HepG2 (cell line): ENCODE results near the gene TTLL1. TPM values are rescaled to one million over a fixed set of nuclear protein-coding genes. Genes with fewer than 3 reads are reported as not detected.

Experiments used
- E2F2 ChIP-seq: sonication (generic); formaldehyde crosslinking; IDR thresholded peaks from 2 replicates; pipeline ENCODE4 v1.4.0; 2020; ENCODE audit warnings: missing genetic modification reagents, borderline replicate concordance
- EED ChIP-seq: sonication (generic); formaldehyde crosslinking; IDR thresholded peaks from 2 replicates; pipeline ENCODE4 v1.5.0; 2020; ENCODE audit warnings: mild to moderate bottlenecking, missing genetic modification reagents
- ESRRA ChIP-seq: sonication (generic); formaldehyde crosslinking; IDR thresholded peaks from 2 replicates; pipeline ENCODE4 v1.5.1; 2020; ENCODE audit warnings: mild to moderate bottlenecking, low read depth, missing genetic modification reagents
- HNRNPK ChIP-seq: fragments of 200-400 bp; formaldehyde crosslinking; IDR thresholded peaks from 2 replicates; pipeline ENCODE4 v1.6.1; 2018; ENCODE audit warnings: low read length, low read depth, moderate library complexity, mild to moderate bottlenecking; ENCODE audit not compliant: poor library complexity, severe bottlenecking
- JUN ChIP-seq: sonication (generic); formaldehyde crosslinking; IDR thresholded peaks from 2 replicates; pipeline ENCODE4 v1.4.0; 2020; ENCODE audit warnings: mild to moderate bottlenecking, missing genetic modification reagents
- JUND ChIP-seq: sonication (generic); formaldehyde crosslinking; IDR thresholded peaks from 2 replicates; pipeline ENCODE4 v1.8.0; 2022; ENCODE audit warnings: mild to moderate bottlenecking, missing genetic modification reagents
- MIER2 ChIP-seq: IDR thresholded peaks from 2 replicates; pipeline ENCODE4 v1.6.1; 2016; ENCODE audit warnings: missing biosample characterization, missing genetic modification reagents
- PATZ1 ChIP-seq: sonication (generic); formaldehyde crosslinking; IDR thresholded peaks from 2 replicates; pipeline ENCODE4 v1.4.0; 2020; ENCODE audit warnings: missing genetic modification reagents
- PCBP1 ChIP-seq: fragments of 200-400 bp; formaldehyde crosslinking; IDR thresholded peaks from 2 replicates; pipeline ENCODE4 v1.6.1; 2017; ENCODE audit warnings: mild to moderate bottlenecking, low read depth, low read length, borderline replicate concordance
- RARA ChIP-seq: IDR thresholded peaks from 2 replicates; pipeline ENCODE4 v1.6.1; 2016; ENCODE audit warnings: missing genetic modification reagents, missing compliant biosample characterization
- SOX5 ChIP-seq: IDR thresholded peaks from 2 replicates; pipeline ENCODE4 v1.6.1; 2016; ENCODE audit warnings: borderline replicate concordance
- STAT6 ChIP-seq: sonication (generic); formaldehyde crosslinking; IDR thresholded peaks from 2 replicates; pipeline ENCODE4 v1.4.0; 2020; ENCODE audit warnings: missing genetic modification reagents, mild to moderate bottlenecking, borderline replicate concordance
- UBTF ChIP-seq: sonication (generic); formaldehyde crosslinking; IDR thresholded peaks from 2 replicates; pipeline ENCODE4 v1.4.0; 2020; ENCODE audit warnings: mild to moderate bottlenecking, missing genetic modification reagents
- ZNF251 ChIP-seq: sonication (generic); formaldehyde crosslinking; IDR thresholded peaks from 2 replicates; pipeline ENCODE4 v1.9.0; 2021; ENCODE audit warnings: mild to moderate bottlenecking, missing genetic modification reagents
- ZNF382 ChIP-seq: sonication (generic); formaldehyde crosslinking; IDR thresholded peaks from 2 replicates; pipeline ENCODE4 v1.5.0; 2020; ENCODE audit warnings: missing genetic modification reagents, mild to moderate bottlenecking, borderline replicate concordance
- ZNF414 ChIP-seq: sonication (generic); formaldehyde crosslinking; IDR thresholded peaks from 2 replicates; pipeline ENCODE4 v1.5.0; 2020; ENCODE audit warnings: missing genetic modification reagents
- ZNF556 ChIP-seq: sonication (generic); formaldehyde crosslinking; IDR thresholded peaks from 2 replicates; pipeline ENCODE4 v1.4.0; 2020; ENCODE audit warnings: mild to moderate bottlenecking, missing genetic modification reagents, borderline replicate concordance
- polyA plus RNA-seq, 8 experiments: library from polyadenylated mRNA; depleted of rRNA in 3 of 8; stranded (reverse) in 7 of 8; unstranded in 1 of 8; fragments of >200 nt; fragmentation: Illumina TruSeq in 4 of 8; extraction: Trizol in 4 of 8; gene quantifications; 2 replicates each; pipeline versions ENCODE4 v1.2.1 to v1.2.3, GENCODE V29; 2011 to 2016; ENCODE audit warnings: low read depth in 4 of 8, missing spikeins in 1 of 8, mixed read lengths in 1 of 8; ENCODE audit not compliant: insufficient read depth in 1 of 8
- total RNA-seq, 5 experiments: library from RNA; depleted of rRNA; stranded (reverse); fragments of >200 nt; fragmentation: Illumina TruSeq; extraction: Trizol; gene quantifications; 2 replicates each; pipeline ENCODE4 v1.2.3, GENCODE V29; 2016; ENCODE audit warnings: low read depth in 1 of 5

The TTLL1 gene
- total and polyA plus RNA-seq, 2 of the 13 experiments (the other 11 are each of a cell fraction or from before 2014, with no cell fraction given), result 1.6 to 5.3 TPM

GRCh38 chr22:43126501-43127165 is 37.4 kb upstream of the TTLL1 start (continued):
- TF ChIP-seq UBTF (peak; percentile 8; the same call in 1 of the 2 replicates), MIER2 (CRISPR knock-in tag) (no peak), ZNF556 (CRISPR knock-in tag) (no peak; the same call in 1 of the 2 replicates), STAT6 (CRISPR knock-in tag) (no peak), ZNF251 (CRISPR knock-in tag) (no peak), E2F2 (CRISPR knock-in tag) (no peak), ZNF382 (no peak), RARA (CRISPR knock-in tag) (peak; percentile 85), ESRRA (CRISPR knock-in tag) (no peak), JUND (CRISPR knock-in tag) (0 out of 2 replicates have a peak, but pooled peaks have one; percentile 35), SOX5 (peak; percentile 14; the same call in 1 of the 2 replicates), HNRNPK (no peak), EED (CRISPR knock-in tag) (no peak), PCBP1 (0 out of 2 replicates have a peak, but pooled peaks have one; percentile 31), ZNF414 (no peak), PATZ1 (CRISPR knock-in tag) (peak; percentile 36; the same call in 1 of the 2 replicates), JUN (CRISPR knock-in tag) (peak; percentile 40; the same call in 1 of the 2 replicates)
